Right lobe of liver (tissue), 6 donors: ENCODE results near the gene PCNX1. TPM values are rescaled to one million over a fixed set of nuclear protein-coding genes. Genes with fewer than 3 reads are reported as not detected.
A peak's percentile ranks its signal among the peaks of the same experiment; 100 is the strongest.

ENCODE experiments used
- ATAC-seq, 4 donors: fragments of 200-7000 bp; cut with Tn5 transposase; one replicate each; pipeline ENCODE4 v1.9.1; 2020; ENCODE audit warnings: mild to moderate bottlenecking in 4 of 4, moderate library complexity in 4 of 4
- DNase-seq, 3 donors: peaks; one replicate each; pipeline ENCODE4 v3.0.0-alpha.2; 2020
- H3K27ac ChIP-seq, 3 donors: fragments of 200-600 bp; one replicate each; pipeline ENCODE4 v1.8.0; 2022
- H3K27me3 ChIP-seq, 2 donors: fragments of 200-600 bp; one replicate each; pipeline ENCODE4 v1.8.0; 2022
- H3K36me3 ChIP-seq, 4 donors: fragments of 200-600 bp; sonication (generic) in 1 of 4; one replicate each; pipeline versions ENCODE4 v1.5.1 to v1.8.0; 2017 to 2022; ENCODE audit warnings: control low read depth in 1 of 4
- H3K4me1 ChIP-seq, 4 donors: fragments of 200-600 bp; sonication (generic) in 1 of 4; one replicate each; pipeline versions ENCODE4 v1.5.1 to v1.8.0; 2017 to 2022; ENCODE audit warnings: control low read depth in 1 of 4
- H3K4me3 ChIP-seq, 3 donors: fragments of 200-600 bp; one replicate each; pipeline ENCODE4 v1.8.0; 2022
- H3K9me3 ChIP-seq, 4 donors: fragments of 200-600 bp; sonication (generic) in 1 of 4; one replicate each; pipeline versions ENCODE4 v1.5.1 to v1.8.0; 2017 to 2022; ENCODE audit warnings: control low read depth in 1 of 4
- CTCF ChIP-seq, 4 donors: fragments of 200-600 bp in 3 of 4; fragments of 450-650 bp in 1 of 4; IDR thresholded peaks; one replicate each; pipeline versions ENCODE4 v1.5.1 to v1.8.0; 2016 to 2022; ENCODE audit warnings: antibody characterized with exemption in 4 of 4, mild to moderate bottlenecking in 2 of 4
- POLR2A ChIP-seq: fragments of 450-650 bp; IDR thresholded peaks from one replicate; pipeline ENCODE4 v1.6.1; 2017; ENCODE audit warnings: antibody characterized with exemption, mild to moderate bottlenecking
- WGBS: methylation state at CpG from one replicate; pipeline ENCODE4 v1.1.6; 2018; ENCODE audit warnings: low coverage, low lambda C conversion rate; ENCODE audit not compliant: insufficient coverage; ENCODE audit errors: missing lambda C conversion rate; 5-methylcytosine and 5-hydroxymethylcytosine counted together
- intact Hi-C, 2 donors: fragments of 100-400 bp; cut with DNase I; formaldehyde crosslinking; loops; one replicate each; pipeline versions ENCODE4 v1.11.2 to v1.14.1; 2022
- total RNA-seq, 6 experiments: library from RNA; depleted of rRNA in 2 of 6; stranded (reverse); fragments of >200 nt in 2 of 6; fragmentation: NEBNext Ultra II Directional in 3 of 6; extraction: Animal tissue kit (Norgen Biotek cat#: 25700) in 3 of 6; gene quantifications; one replicate each; pipeline versions ENCODE4 v1.1.0 to v1.2.4, GENCODE V29; 2016 to 2023
- donor health status: DM: no; HTN: yes; CAD: no.
- donor health status: DM: no; HTN: no; CAD: no.
- donor health status: DM: no; HTN: no; CAD: no.
- donor health status: DM: no; HTN: yes; CAD: no.
- donor health status: DM: no; HTN: yes; CAD: no.

PCNX1 gene
- total RNA-seq, 6 experiments from 2014 or later, result 25.4 to 33.2 (median 29.3) TPM

GRCh38 chr14:70972107-70972976, 65.1 kb downstream of the PCNX1 start:
- intact Hi-C loops, result loop anchor here (10.0 kb wide), 3 partner anchors 138 to 258 kb away; no protein-coding TSS in a partner anchor
- WGBS, result 55% methylated on average over 6 of the region's 6 CpGs
- H3K27ac ChIP-seq, result no peak overlapping the region

GRCh38 chr14:70976591-70976990, 69.3 kb downstream of the PCNX1 start:
- no peak overlapping the region for H3K27ac ChIP-seq
- peaks cover 0 to 22% (median 11%) of the 10 kb centered on the region in 4 donors for H3K36me3 ChIP-seq
- WGBS, result 89% methylated on average over 6 of the region's 6 CpGs
- no peaks in the 10 kb centered on the region for H3K27me3 ChIP-seq
- H3K4me1 ChIP-seq, result no peaks in the 10 kb centered on the region
- H3K4me3 ChIP-seq, result no peak overlapping the region
- intact Hi-C loops, result loop anchor here (10.0 kb wide), 3 partner anchors 142 to 262 kb away; no protein-coding TSS in a partner anchor
- no peaks in the 10 kb centered on the region for H3K9me3 ChIP-seq
- no peak for DNase-seq
- ATAC-seq, result no peak
- TF ChIP-seq CTCF (IDR thresholded peaks at IDR 0.05) (no peak), POLR2A (no peak)

More at GRCh38 chr14:70972107-70972976, 65.1 kb downstream of the PCNX1 start:
- Histone ChIP-seq H3K4me1 (no peaks in the 10 kb centered on the region), H3K27me3 (no peaks in the 10 kb centered on the region), H3K36me3 (peaks cover 0 to 8% (median 3%) of the 10 kb centered on the region in 4 donors), H3K4me3 (no peak overlapping the region), H3K9me3 (no peaks in the 10 kb centered on the region)
- DNase-seq (peak; percentile 60 to 83 (median 72)), ATAC-seq (peak; percentile 92 to 97 (median 94))
- TF ChIP-seq CTCF (IDR thresholded peaks at IDR 0.05) (peak; percentile 92 to 96 (median 95)), POLR2A (no peak)

GRCh38 chr14:70981000-70981952, 74.0 kb downstream of the PCNX1 start:
- 35% methylated on average over 6 of the region's 6 CpGs for WGBS
- Histone ChIP-seq H3K4me3 (no peak overlapping the region), H3K36me3 (peaks cover 0 to 22% (median 11%) of the 10 kb centered on the region in 4 donors), H3K27me3 (no peaks in the 10 kb centered on the region), H3K4me1 (no peaks in the 10 kb centered on the region), H3K9me3 (no peaks in the 10 kb centered on the region), H3K27ac (no peak overlapping the region)
- peak in 2 of 4 donors; percentile 32 to 40 for ATAC-seq
- no peak for DNase-seq
- TF ChIP-seq POLR2A, result no peak
- no peak for TF ChIP-seq CTCF (IDR thresholded peaks at IDR 0.05)
- intact Hi-C loops, result no loop called here

- H3K4me1 ChIP-seq, result no peaks in the 10 kb centered on the region
- TF ChIP-seq CTCF (IDR thresholded peaks at IDR 0.05) (no peak), POLR2A (no peak)
- ATAC-seq (peak in 1 of 4 donors; percentile 33), DNase-seq (no peak)
- 38% methylated on average over 1 of the region's 1 CpG for WGBS
- H3K4me3 ChIP-seq, result no peak overlapping the region
- intact Hi-C loops, result no loop called here
- H3K9me3 ChIP-seq, result no peaks in the 10 kb centered on the region
- no peaks in the 10 kb centered on the region for H3K27me3 ChIP-seq
- H3K36me3 ChIP-seq, result peaks cover 0 to 15% (median 9%) of the 10 kb centered on the region in 4 donors
- no peak overlapping the region for H3K27ac ChIP-seq
Observed at GRCh38 chr14:70982200-70982599, 74.9 kb downstream of the PCNX1 start.
